ENCODE data around the gene HCFC1R1. TPM values are rescaled to one million over a fixed set of nuclear protein-coding genes. Genes with fewer than 3 reads are reported as not detected.

HCFC1R1 gene
- polyA plus RNA-seq, 1 donor from 2014 or later = 19.0 TPM

DNA sequence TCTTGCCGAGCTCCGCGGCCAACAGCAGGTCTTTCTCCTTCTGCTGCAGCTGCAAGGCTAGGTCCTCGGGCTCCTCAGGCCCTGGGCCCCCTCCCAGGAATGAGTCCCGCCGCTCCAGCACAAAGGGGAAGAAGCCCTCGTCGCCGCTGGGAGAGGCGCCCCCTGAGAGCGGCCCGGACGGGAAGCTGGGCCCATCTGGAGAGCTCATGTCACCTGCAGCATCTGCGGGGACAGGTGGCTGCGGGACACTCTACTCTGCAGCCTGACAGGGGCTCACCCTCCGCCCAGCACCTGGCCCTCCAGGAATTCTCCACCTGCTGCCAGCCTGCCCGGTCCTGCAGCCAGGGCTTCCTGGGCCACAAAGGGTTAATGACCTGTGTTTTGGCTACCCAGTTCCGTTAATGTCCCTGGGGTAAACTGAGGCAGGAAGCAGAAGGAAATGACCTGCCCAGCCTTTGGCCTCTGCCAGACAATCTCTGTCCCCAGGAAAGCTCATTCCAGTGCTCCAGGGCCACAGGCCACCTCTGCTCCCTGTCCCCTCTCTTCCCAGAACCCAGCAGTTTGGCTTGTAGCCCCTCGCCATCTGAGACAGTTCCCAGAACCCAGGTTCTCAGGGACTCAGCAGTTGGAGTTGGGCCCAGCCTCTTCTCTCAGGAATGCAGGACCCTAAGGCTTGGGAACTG lies 11.7 kb upstream of the HCFC1R1 start:
- Histone ChIP-seq H3K79me2 (replicated peaks; ENCODE audit: insufficient read depth, low read length) (no peaks in the 10 kb centered on the region), H3K27ac (ENCODE audit: low read length) (no peak overlapping the region), H3K9me3 (ENCODE audit: low read length) (no peaks in the 10 kb centered on the region), H3K9me2 (ENCODE audit: insufficient read depth, low read length) (no peaks in the 10 kb centered on the region), H3K4me2 (ENCODE audit: low read length) (no peak overlapping the region), H3K27me3 (ENCODE audit: insufficient read depth, low read depth, low read length) (peaks cover 72% of the 10 kb centered on the region), H3K4me3 (ENCODE audit: low read length) (no peak overlapping the region), H3K9ac (ENCODE audit: low read length) (no peak overlapping the region), H2AFZ (ENCODE audit: low read depth, low read length) (no peak overlapping the region), H3F3A (ENCODE audit: insufficient read depth, low read length, poor library complexity, severe bottlenecking) (no peaks in the 10 kb centered on the region), H3K36me3 (ENCODE audit: insufficient read depth, low read length) (no peaks in the 10 kb centered on the region), H4K20me1 (ENCODE audit: insufficient read depth) (no peaks in the 10 kb centered on the region)
- no peak for TF ChIP-seq EZH2 (IDR thresholded peaks at IDR 0.05; ENCODE audit: borderline replicate concordance, insufficient read depth, low read length, poor library complexity, severe bottlenecking)
- TF ChIP-seq CTCF (IDR thresholded peaks at IDR 0.05; ENCODE audit: poor library complexity, severe bottlenecking) = no peak
- TF ChIP-seq TAF1 (IDR thresholded peaks at IDR 0.05; ENCODE audit: low read depth) = no peak
- no peak for TF ChIP-seq RAD21 (conservative IDR thresholded peaks at IDR 0.05)
- TF ChIP-seq REST (IDR thresholded peaks at IDR 0.05; ENCODE audit: borderline replicate concordance) = no peak

- Histone ChIP-seq H3K27ac (ENCODE audit: low read length) (no peak overlapping the region), H3K4me2 (ENCODE audit: low read length) (no peak overlapping the region), H2AFZ (ENCODE audit: low read depth, low read length) (no peak overlapping the region), H3F3A (ENCODE audit: insufficient read depth, low read length, poor library complexity, severe bottlenecking) (no peaks in the 10 kb centered on the region), H3K79me2 (replicated peaks; ENCODE audit: insufficient read depth, low read length) (no peaks in the 10 kb centered on the region), H3K9ac (ENCODE audit: low read length) (no peak overlapping the region), H3K27me3 (ENCODE audit: insufficient read depth, low read depth, low read length) (peaks cover 52% of the 10 kb centered on the region), H3K4me3 (ENCODE audit: low read length) (no peak overlapping the region), H3K9me3 (ENCODE audit: low read length) (no peaks in the 10 kb centered on the region), H3K9me2 (ENCODE audit: insufficient read depth, low read length) (no peaks in the 10 kb centered on the region), H4K20me1 (ENCODE audit: insufficient read depth) (no peaks in the 10 kb centered on the region), H3K36me3 (ENCODE audit: insufficient read depth, low read length) (no peaks in the 10 kb centered on the region)
- TF ChIP-seq SMC3 (conservative IDR thresholded peaks at IDR 0.05; ENCODE audit: poor library complexity) = no peak
- TF ChIP-seq POLR2AphosphoS5 (IDR thresholded peaks at IDR 0.05) = no peak
- no peak for TF ChIP-seq CTCF (IDR thresholded peaks at IDR 0.05; ENCODE audit: poor library complexity, severe bottlenecking)
- no peak for TF ChIP-seq MXI1 (conservative IDR thresholded peaks at IDR 0.05; ENCODE audit: poor library complexity, severe bottlenecking)
- no peak for TF ChIP-seq REST (IDR thresholded peaks at IDR 0.05; ENCODE audit: borderline replicate concordance)
- TF ChIP-seq TAF1 (IDR thresholded peaks at IDR 0.05; ENCODE audit: low read depth) = no peak
- no peak for TF ChIP-seq RAD21 (conservative IDR thresholded peaks at IDR 0.05)
- TF ChIP-seq EP300 (conservative IDR thresholded peaks at IDR 0.05; ENCODE audit: poor library complexity, severe bottlenecking) = no peak
- TF ChIP-seq EZH2 (IDR thresholded peaks at IDR 0.05; ENCODE audit: borderline replicate concordance, insufficient read depth, low read length, poor library complexity, severe bottlenecking) = no peak
Measured at GRCh38 chr16:3032624-3033023, 8.9 kb upstream of the HCFC1R1 start.
